HG02852 (cell line): ENCODE measurements around the gene KLF8.

Experiments
- ATAC-seq: cut with Tn5 transposase; IDR thresholded peaks from one replicate; pipeline ENCODE4 v1.9.1; 2021; ENCODE audit warnings: mild to moderate bottlenecking, moderate library complexity; ENCODE audit not compliant: unreplicated experiment

KLF8 gene

DNA sequence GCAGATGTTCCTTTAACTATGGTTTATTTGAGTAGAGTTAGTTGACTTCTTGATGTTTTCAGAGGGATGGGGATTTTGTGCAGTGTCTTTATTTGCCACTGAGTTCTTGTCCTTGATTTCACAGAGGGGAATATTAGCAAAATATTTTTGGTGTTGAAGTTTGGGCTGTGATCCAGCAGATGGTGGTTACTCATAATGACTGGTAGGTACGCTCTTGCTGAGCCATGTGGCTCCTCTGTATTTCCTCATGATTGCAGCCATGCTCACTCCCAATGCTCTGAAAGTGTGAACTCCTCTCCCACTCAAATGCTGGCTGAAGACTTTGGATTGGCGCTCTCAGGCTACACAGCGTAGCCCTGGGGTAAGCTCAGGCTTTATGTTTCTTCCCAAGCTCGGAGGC lies 77.7 kb downstream of the KLF8 start:
- no peak for ATAC-seq

GRCh38 chrX:56310581-56310980 lies 78.4 kb downstream of the KLF8 start:
- no peak for ATAC-seq

GRCh38 chrX:56313308-56313707 lies 81.2 kb downstream of the KLF8 start:
- no peak for ATAC-seq

DNA sequence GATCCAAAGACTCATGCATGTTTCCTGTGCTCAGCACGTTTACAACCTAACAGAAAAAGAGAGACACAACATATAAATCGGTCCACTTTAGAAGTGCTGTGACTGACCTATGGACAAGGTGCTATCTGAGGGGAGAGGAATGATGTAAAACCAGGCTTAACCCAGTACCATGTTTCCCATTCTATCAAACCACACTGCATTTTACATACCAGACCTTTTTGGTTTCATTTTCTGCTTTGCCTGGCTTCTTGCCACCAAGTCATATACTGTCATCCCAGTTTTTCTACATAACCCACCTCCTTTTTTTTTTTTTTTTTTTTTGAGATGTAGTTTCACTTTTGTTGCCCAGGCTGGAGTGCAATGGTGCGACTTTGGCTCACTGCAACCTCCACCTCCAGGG lies 82.2 kb downstream of the KLF8 start:
- no peak for ATAC-seq

DNA sequence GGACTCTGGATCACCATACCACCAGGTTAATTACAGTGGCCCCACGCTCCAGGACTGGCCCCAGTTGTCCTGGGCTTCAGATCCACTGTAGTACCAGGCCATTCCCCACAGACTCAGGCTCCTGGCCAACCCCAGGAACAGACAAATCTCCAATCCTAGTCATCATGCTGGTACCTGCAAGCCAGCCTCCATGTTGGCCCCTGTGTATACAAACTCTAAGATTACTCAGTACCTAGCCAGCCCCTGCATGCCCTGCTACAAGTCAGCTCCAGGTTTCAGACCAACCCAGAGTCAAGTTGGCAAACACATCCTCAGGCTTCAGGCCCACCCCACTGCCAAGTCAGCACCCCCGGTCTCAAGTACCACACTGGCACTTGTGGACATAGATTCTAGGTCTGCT lies 85.9 kb downstream of the KLF8 start:
- no peak for ATAC-seq

DNA sequence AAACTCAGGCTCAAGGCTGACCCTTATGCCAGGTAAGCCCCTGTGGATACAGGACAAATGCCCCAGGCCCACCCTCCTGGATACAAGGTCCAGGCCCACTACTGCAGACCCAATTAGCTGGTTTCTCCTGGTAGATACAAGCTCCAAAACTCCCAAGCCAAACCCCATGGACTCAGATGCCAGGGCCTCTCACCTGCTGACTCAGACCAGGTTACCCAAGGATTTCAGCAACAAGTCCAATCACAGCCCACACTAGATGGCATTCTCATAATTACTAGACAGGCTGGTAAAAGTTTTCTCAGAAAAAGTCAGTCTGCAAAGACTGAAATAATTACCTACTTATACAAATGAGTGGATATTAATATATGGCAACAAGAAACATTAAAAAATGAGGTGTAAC lies 87.0 kb downstream of the KLF8 start:
- no peak for ATAC-seq
